ENCODE results near the gene SHF. TPM values are rescaled to one million over a fixed set of nuclear protein-coding genes. Genes with fewer than 3 reads are reported as not detected.

Gene SHF
- total RNA-seq, 1 donor from 2014 or later, result 61.1 TPM

DNA sequence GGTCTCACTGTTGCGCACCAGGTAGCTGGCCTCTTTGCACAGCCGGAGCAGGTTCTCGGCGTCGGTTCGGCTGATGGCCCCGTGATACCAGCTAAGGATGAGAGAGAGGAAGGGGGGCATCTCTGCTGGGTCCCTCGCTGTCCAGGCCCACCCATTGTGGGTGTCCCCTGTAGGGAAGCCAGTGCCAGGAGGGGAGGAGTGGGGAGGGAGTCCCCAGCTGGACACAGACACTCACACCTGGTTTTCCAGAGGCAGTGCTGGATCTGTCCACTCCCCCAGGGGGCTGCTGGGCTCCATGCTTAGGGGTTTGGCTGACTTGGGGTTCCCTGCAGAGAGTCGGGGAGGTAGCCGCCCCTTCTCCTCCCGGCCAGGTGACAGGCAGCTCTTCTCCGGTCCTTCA is 15.9 kb downstream of the SHF start:
- Mint-ChIP-seq H3K27me3 (no peaks in the 10 kb centered on the region), H3K9me3 (ENCODE audit: low read depth) (no peaks in the 10 kb centered on the region), H3K4me1 (ENCODE audit: low read depth) (peaks cover 27% of the 10 kb centered on the region), H3K36me3 (ENCODE audit: insufficient read depth) (peaks cover 20% of the 10 kb centered on the region), H3K27ac (no peak overlapping the region), H3K4me3 (ENCODE audit: low read depth) (no peak overlapping the region)
- no peak for DNase-seq (ENCODE audit: low spot score, unreplicated experiment)
- TF ChIP-seq CTCF (IDR thresholded peaks at IDR 0.05; ENCODE audit: unreplicated experiment), result no peak

DNA sequence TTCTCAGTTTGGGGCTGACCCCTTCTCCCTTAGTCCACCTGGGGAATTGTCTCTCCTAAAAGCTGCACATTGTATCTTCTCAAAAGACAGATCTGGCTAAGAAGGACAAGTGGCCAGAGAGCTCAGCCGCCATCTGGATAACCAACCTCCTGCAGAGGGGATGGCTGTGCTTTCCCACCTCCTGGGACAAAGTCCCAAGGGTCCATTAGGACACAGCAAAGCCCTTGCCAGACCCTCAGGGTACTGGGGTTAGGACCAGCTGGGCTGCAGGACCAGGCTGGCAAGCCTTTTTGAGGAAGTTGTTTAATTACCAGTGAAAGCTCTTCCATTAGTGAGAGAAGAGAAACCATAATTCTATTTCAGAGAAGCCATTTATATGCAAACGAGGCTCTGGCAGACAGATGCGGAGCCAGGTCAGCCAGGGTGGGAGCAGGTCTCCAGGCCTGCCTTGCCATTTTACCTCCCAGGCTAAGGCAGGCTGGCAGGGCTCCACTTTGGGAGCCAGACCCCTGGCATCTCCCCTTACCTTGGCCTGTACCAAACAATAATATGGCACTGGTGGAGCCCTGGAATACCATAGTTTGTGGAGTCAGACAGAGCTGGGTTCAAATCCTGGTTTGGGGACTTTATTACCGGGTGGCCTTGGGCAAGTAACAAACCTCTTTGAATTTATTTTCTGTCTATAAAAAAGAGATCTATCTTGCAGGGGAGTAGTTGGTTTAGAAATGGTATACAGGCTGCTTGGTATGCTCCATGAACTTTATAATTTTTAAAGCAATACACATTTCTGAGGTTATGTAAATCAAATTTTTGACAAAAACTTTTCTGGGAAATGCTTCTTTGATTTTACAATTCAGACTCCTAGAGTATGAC is 17.9 kb downstream of the SHF start:
- Mint-ChIP-seq H3K36me3 (ENCODE audit: insufficient read depth) (peaks cover 9% of the 10 kb centered on the region), H3K9me3 (ENCODE audit: low read depth) (no peaks in the 10 kb centered on the region), H3K4me3 (ENCODE audit: low read depth) (no peak overlapping the region), H3K27ac (peak overlapping the region; percentile 39), H3K27me3 (no peaks in the 10 kb centered on the region), H3K4me1 (ENCODE audit: low read depth) (peaks cover 29% of the 10 kb centered on the region)
- no peak for TF ChIP-seq CTCF (IDR thresholded peaks at IDR 0.05; ENCODE audit: unreplicated experiment)
- no peak for DNase-seq (ENCODE audit: low spot score, unreplicated experiment)

DNA sequence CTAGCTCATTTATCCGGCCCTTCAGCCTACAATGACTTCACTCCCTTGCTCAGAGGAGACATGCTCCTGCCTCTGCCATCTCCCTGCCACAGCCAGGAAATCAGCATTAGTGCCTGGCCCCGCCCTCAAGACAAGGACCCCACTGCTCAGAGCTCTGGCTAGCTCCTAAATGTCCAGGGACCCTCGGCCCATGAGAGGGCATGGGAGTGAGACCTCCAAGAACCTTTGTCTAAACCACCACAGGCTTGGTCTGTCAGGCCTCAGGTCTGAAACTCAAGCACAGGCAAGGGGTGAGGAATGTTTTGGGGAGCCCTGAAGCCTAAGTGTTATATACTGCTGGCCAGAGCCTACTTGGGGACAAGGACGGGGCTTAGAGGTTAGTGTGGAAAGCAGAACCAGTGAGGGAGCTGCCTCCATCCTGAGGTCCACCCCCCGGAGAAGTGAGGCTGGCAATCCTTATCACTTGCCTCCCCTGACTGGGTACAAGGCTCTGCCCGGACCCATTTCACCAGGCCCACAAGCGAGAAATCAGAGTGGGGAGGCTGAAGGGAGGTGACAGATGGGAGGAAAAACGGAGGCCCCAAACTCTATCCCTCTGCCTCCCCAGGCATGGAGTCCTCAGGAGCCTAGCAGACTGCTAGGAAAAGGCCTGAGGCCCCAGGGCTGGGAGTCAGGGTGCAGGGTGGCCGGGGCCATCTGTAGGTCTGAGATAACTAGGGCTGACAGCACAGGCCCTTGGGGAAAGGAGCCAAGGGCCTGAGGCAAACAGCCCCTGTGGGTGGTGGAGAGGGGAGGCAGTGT is 18.8 kb downstream of the SHF start:
- H3K4me1 Mint-ChIP-seq (ENCODE audit: low read depth), result peaks cover 25% of the 10 kb centered on the region
- no peak for TF ChIP-seq CTCF (IDR thresholded peaks at IDR 0.05; ENCODE audit: unreplicated experiment)
- H3K36me3 Mint-ChIP-seq (ENCODE audit: insufficient read depth), result peaks cover 7% of the 10 kb centered on the region
- H3K4me3 Mint-ChIP-seq (ENCODE audit: low read depth), result no peak overlapping the region
- no peaks in the 10 kb centered on the region for H3K27me3 Mint-ChIP-seq
- DNase-seq (ENCODE audit: low spot score, unreplicated experiment), result no peak
- no peaks in the 10 kb centered on the region for H3K9me3 Mint-ChIP-seq (ENCODE audit: low read depth)
- H3K27ac Mint-ChIP-seq, result peak overlapping the region; percentile 27

DNA sequence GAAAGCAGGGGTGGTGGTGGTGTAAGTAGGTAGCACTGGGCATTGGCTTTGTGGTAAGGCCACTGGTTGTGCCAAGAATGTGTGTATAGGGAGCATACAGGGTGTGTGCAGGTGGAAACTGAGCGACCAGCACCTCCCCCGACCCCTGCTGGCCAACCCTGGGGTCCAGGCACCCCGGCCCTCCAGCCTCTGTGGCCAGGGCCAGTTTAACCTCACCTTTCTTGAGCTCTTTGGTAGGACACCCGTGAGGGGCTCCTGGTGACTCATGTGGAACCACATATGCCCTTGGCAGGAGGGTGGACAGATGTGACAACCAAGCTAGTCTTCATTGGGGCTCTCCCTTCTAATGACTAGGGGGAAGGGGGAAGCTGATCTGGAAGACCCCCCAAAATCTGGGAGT is 19.5 kb downstream of the SHF start:
- Mint-ChIP-seq H3K4me3 (ENCODE audit: low read depth) (no peak overlapping the region), H3K36me3 (ENCODE audit: insufficient read depth) (peaks cover 6% of the 10 kb centered on the region), H3K4me1 (ENCODE audit: low read depth) (peaks cover 26% of the 10 kb centered on the region), H3K9me3 (ENCODE audit: low read depth) (no peaks in the 10 kb centered on the region), H3K27me3 (no peaks in the 10 kb centered on the region), H3K27ac (no peak overlapping the region)
- TF ChIP-seq CTCF (IDR thresholded peaks at IDR 0.05; ENCODE audit: unreplicated experiment), result no peak
- no peak for DNase-seq (ENCODE audit: low spot score, unreplicated experiment)

DNA sequence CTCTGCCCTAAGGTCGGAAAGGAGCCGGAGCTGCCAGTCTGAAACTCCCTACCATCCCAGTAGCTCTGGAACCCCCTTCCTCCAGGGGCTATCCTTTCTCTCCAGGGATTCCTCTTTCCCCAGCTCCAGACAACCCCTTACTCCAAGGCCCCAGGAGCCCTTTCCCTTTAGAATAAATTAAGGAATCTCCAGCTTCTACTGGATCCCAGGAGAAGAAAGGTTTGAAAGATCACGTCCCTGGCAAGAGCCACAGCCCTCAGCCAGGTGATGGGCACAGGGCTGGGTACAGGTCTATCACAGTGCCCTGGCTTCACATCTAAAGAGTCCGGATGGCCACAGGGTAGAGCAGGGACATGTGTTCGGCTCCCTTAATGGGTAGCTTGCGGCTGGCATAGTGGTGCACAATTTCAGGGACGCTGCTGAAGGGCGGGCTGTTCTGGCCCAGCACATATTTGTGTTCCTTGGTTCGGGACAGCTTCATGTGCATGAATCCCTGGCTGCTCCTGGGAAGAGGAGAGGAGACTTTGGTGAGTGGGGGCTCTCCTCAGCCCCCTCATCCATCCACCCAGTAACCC is 20.0 kb downstream of the SHF start:
- no peak for DNase-seq (ENCODE audit: low spot score, unreplicated experiment)
- no peaks in the 10 kb centered on the region for H3K27me3 Mint-ChIP-seq
- H3K36me3 Mint-ChIP-seq (ENCODE audit: insufficient read depth), result peaks cover 1% of the 10 kb centered on the region
- no peak for TF ChIP-seq CTCF (IDR thresholded peaks at IDR 0.05; ENCODE audit: unreplicated experiment)
- peak overlapping the region; percentile 78 for H3K27ac Mint-ChIP-seq
- H3K9me3 Mint-ChIP-seq (ENCODE audit: low read depth), result no peaks in the 10 kb centered on the region
- peaks cover 25% of the 10 kb centered on the region for H3K4me1 Mint-ChIP-seq (ENCODE audit: low read depth)
- H3K4me3 Mint-ChIP-seq (ENCODE audit: low read depth), result peak overlapping the region; percentile 46
